HG03354 (cell line): ENCODE measurements around the gene CADPS.

Source experiments
- ATAC-seq: cut with Tn5 transposase; IDR thresholded peaks from one replicate; pipeline ENCODE4 v1.9.1; 2021; ENCODE audit warnings: mild to moderate bottlenecking; ENCODE audit not compliant: unreplicated experiment, poor library complexity, severe bottlenecking

The CADPS gene

GRCh38 chr3:62665627-62666437 is 209.4 kb downstream of the CADPS start:
- ATAC-seq, result peak; percentile 91

- ATAC-seq, result no peak
Measured at GRCh38 chr3:62662677-62663076, 212.5 kb downstream of the CADPS start.

- ATAC-seq, result no peak
Measured at GRCh38 chr3:62659660-62660059, 215.6 kb downstream of the CADPS start.

GRCh38 chr3:62655691-62656063 is 219.5 kb downstream of the CADPS start:
- ATAC-seq, result no peak

GRCh38 chr3:62655056-62655690 is 220.0 kb downstream of the CADPS start:
- ATAC-seq, result no peak

- no peak for ATAC-seq
Measured at GRCh38 chr3:62653796-62654195, 221.4 kb downstream of the CADPS start.

GRCh38 chr3:62647711-62648110 is 227.5 kb downstream of the CADPS start:
- ATAC-seq, result no peak

- no peak for ATAC-seq
Measured at GRCh38 chr3:62644493-62644892, 230.7 kb downstream of the CADPS start.

- ATAC-seq, result no peak
Measured at GRCh38 chr3:62638316-62638715, 236.9 kb downstream of the CADPS start.

GRCh38 chr3:62636235-62636826 is 238.9 kb downstream of the CADPS start:
- no peak for ATAC-seq

GRCh38 chr3:62632510-62633294 is 242.5 kb downstream of the CADPS start:
- no peak for ATAC-seq

- ATAC-seq, result no peak
Measured at GRCh38 chr3:62631488-62631887, 243.7 kb downstream of the CADPS start.

- ATAC-seq, result no peak
Measured at GRCh38 chr3:62630664-62631063, 244.6 kb downstream of the CADPS start.

- no peak for ATAC-seq
Measured at GRCh38 chr3:62625268-62625667, 249.9 kb downstream of the CADPS start.

GRCh38 chr3:62624185-62624584 is 251.0 kb downstream of the CADPS start:
- no peak for ATAC-seq

GRCh38 chr3:62622553-62623174 is 252.6 kb downstream of the CADPS start:
- peak; percentile 70 for ATAC-seq

GRCh38 chr3:62621925-62622324 is 253.3 kb downstream of the CADPS start:
- no peak for ATAC-seq

GRCh38 chr3:62621176-62621575 is 254.0 kb downstream of the CADPS start:
- ATAC-seq, result no peak

GRCh38 chr3:62615258-62615849 is 259.9 kb downstream of the CADPS start:
- ATAC-seq, result no peak
